NCI-H2081 treated with DMSO at 0.1 percent for 48 hours (cell line): ENCODE measurements around the gene CCDC102A.

Experiments used
- DNase-seq: peaks from one replicate; lab custom pipeline; 2025; lab: John Stamatoyannopoulos, UW

The CCDC102A gene

GRCh38 chr16:57537194-57537505 is 779 bp upstream of the CCDC102A start:
- DNase-seq: no peak

GRCh38 chr16:57535680-57536305 is 578 bp downstream of the CCDC102A start:
- DNase-seq: no peak

GRCh38 chr16:57534881-57535658 is 1.3 kb downstream of the CCDC102A start:
- DNase-seq: no peak

- DNase-seq: no peak
Measured at GRCh38 chr16:57534337-57534880, 2.0 kb downstream of the CCDC102A start.

- DNase-seq: no peak
Measured at GRCh38 chr16:57533431-57534336, 2.7 kb downstream of the CCDC102A start.

GRCh38 chr16:57532266-57532625 is 4.1 kb downstream of the CCDC102A start:
- no peak for DNase-seq

- DNase-seq: no peak
Measured at GRCh38 chr16:57531635-57532265, 4.6 kb downstream of the CCDC102A start.

- no peak for DNase-seq
Measured at GRCh38 chr16:57531253-57531575, 5.2 kb downstream of the CCDC102A start.

GRCh38 chr16:57530522-57531252 is 5.7 kb downstream of the CCDC102A start:
- DNase-seq: no peak

- no peak for DNase-seq
Measured at GRCh38 chr16:57530104-57530521, 6.3 kb downstream of the CCDC102A start.

- DNase-seq: no peak
Measured at GRCh38 chr16:57529391-57530103, 6.8 kb downstream of the CCDC102A start.

- DNase-seq: no peak
Measured at GRCh38 chr16:57528499-57529390, 7.6 kb downstream of the CCDC102A start.

- no peak for DNase-seq
Measured at GRCh38 chr16:57527610-57528360, 8.6 kb downstream of the CCDC102A start.

- no peak for DNase-seq
Measured at GRCh38 chr16:57527027-57527426, 9.3 kb downstream of the CCDC102A start.

- no peak for DNase-seq
Measured at GRCh38 chr16:57526498-57526897, 9.9 kb downstream of the CCDC102A start.

- no peak for DNase-seq
Measured at GRCh38 chr16:57525761-57526160, 10.6 kb downstream of the CCDC102A start.

GRCh38 chr16:57522960-57523359 is 13.4 kb downstream of the CCDC102A start:
- no peak for DNase-seq

GRCh38 chr16:57519796-57520360 is 16.5 kb downstream of the CCDC102A start:
- no peak for DNase-seq

GRCh38 chr16:57518922-57519321 is 17.4 kb downstream of the CCDC102A start:
- no peak for DNase-seq
